Measurements from ENCODE around the gene GRM5. TPM values are rescaled to one million over a fixed set of nuclear protein-coding genes. Genes with fewer than 3 reads are reported as not detected.
"Not testable (repeated sequence)": the region's sequence is repeated elsewhere in the genome, so short reads cannot be mapped to it uniquely, and the experiment has no call there.

The GRM5 gene
- polyA plus RNA-seq, 2 donors = 0.02 TPM; not detected in 1

DNA sequence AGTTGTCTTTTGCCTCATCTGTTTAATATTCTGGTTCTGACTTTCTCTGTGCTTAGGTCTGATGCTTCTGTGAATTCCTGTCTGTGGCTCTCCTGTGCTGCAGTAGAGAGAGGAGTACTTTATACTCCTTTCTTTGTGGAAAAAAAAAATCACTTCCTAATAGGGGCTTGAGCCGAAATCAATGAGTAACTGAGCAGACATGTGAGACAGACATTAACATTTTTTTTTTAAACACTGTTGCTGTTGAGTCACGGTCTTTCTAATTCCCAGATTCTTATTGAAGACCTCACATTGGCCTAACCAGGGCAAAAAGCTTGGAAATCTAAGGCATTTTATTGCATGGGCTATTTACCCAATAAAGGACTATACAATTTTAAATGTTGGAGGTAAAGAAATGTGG is 86.1 kb downstream of the GRM5 start:
- no peak overlapping the region for H3K27ac ChIP-seq (ENCODE audit: low read depth in 2 of 2, low read length in 1 of 2)
- H3K9me3 ChIP-seq (ENCODE audit: control insufficient read depth in 2 of 2, insufficient read depth in 1 of 2, low read depth in 1 of 2, low read length in 1 of 2) = no peaks in the 10 kb centered on the region
- 62 to 66% methylated on average over 2 of the region's 2 CpGs for WGBS, 2 donors
- no peaks in the 10 kb centered on the region for H3K36me3 ChIP-seq (ENCODE audit: control insufficient read depth in 2 of 2, insufficient read depth in 2 of 2, low read length in 1 of 2)
- no peaks in the 10 kb centered on the region for H3K27me3 ChIP-seq (ENCODE audit: control insufficient read depth in 1 of 2, insufficient read depth in 2 of 2, low read length in 2 of 2)
- no peak overlapping the region for H3K4me3 ChIP-seq (ENCODE audit: low read depth in 1 of 2, low read length in 2 of 2)
- H3K4me1 ChIP-seq (ENCODE audit: control insufficient read depth in 2 of 2, insufficient read depth in 2 of 2, low read length in 1 of 2) = no peaks in the 10 kb centered on the region

DNA sequence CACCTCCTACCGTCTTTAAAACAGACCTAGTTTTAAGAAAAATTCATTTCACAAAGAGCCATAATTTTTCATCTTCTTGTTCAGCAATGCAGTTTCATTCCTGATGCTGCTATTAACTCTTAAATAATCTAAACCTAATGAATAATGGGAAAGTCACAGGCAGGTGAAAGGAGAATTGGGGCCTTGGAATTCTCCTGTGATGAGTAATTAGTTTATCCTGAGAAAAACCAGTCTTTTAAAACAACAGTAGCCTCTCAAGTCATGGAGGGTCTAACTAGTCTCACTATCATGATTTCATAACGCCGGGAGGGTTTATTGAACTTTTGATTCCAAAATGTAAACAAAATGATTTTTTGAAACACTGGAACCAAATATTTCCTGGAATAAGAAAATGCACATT is 86.8 kb downstream of the GRM5 start:
- H3K36me3 ChIP-seq (ENCODE audit: control insufficient read depth in 2 of 2, insufficient read depth in 2 of 2, low read length in 1 of 2); H3K4me1 ChIP-seq (ENCODE audit: control insufficient read depth in 2 of 2, insufficient read depth in 2 of 2, low read length in 1 of 2); H3K27me3 ChIP-seq (ENCODE audit: control insufficient read depth in 1 of 2, insufficient read depth in 2 of 2, low read length in 2 of 2); H3K4me3 ChIP-seq (ENCODE audit: low read depth in 1 of 2, low read length in 2 of 2); H3K27ac ChIP-seq (ENCODE audit: low read depth in 2 of 2, low read length in 1 of 2); H3K9me3 ChIP-seq (ENCODE audit: control insufficient read depth in 2 of 2, insufficient read depth in 1 of 2, low read depth in 1 of 2, low read length in 1 of 2): not testable (repeated sequence)
- 61 to 73% methylated on average over 3 of the region's 3 CpGs for WGBS, 2 donors

DNA sequence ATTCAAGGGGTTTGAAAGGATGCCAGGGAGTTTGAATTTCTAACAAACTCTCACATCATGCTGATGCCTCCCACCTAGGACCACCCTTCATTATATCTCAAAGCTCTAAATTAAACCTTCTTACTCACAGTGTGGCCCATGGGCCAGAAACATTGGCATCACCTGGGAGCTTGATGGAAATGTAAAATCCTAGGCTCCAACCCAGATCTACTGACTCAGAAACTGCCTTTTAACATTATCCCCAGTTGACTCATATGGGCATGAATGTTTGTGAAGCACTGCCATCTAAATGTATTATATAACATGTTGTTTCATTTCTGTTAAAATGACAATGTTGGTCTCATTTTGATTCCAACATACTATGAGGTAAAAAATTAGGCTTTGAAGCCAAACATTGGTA is 90.3 kb downstream of the GRM5 start:
- H3K27me3 ChIP-seq (ENCODE audit: control insufficient read depth in 1 of 2, insufficient read depth in 2 of 2, low read length in 2 of 2); H3K27ac ChIP-seq (ENCODE audit: low read depth in 2 of 2, low read length in 1 of 2); H3K9me3 ChIP-seq (ENCODE audit: control insufficient read depth in 2 of 2, insufficient read depth in 1 of 2, low read depth in 1 of 2, low read length in 1 of 2); H3K4me3 ChIP-seq (ENCODE audit: low read depth in 1 of 2, low read length in 2 of 2); H3K36me3 ChIP-seq (ENCODE audit: control insufficient read depth in 2 of 2, insufficient read depth in 2 of 2, low read length in 1 of 2); H3K4me1 ChIP-seq (ENCODE audit: control insufficient read depth in 2 of 2, insufficient read depth in 2 of 2, low read length in 1 of 2): not testable (repeated sequence)

DNA sequence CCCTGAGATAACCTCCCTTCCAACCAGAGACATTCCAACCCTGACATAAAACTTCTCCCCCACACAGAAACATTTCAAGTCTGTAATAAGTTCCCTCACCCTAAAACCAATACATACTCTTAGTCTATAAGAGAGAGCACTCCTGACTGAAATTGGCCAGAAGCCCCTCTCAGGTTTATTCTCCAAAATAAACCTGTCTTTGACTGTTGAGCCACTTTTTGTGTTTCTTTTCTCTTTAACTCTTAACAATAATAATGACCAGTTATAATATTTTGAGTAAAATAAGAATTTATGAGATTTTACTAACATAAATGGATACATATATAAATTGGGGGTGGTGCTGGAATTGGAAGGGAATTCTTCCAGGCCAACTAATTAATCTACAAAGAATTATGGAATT is 93.6 kb downstream of the GRM5 start:
- H3K27me3 ChIP-seq (ENCODE audit: control insufficient read depth in 1 of 2, insufficient read depth in 2 of 2, low read length in 2 of 2) = no peaks in the 10 kb centered on the region
- H3K4me1 ChIP-seq (ENCODE audit: control insufficient read depth in 2 of 2, insufficient read depth in 2 of 2, low read length in 1 of 2) = no peaks in the 10 kb centered on the region
- no peak overlapping the region for H3K4me3 ChIP-seq (ENCODE audit: low read depth in 1 of 2, low read length in 2 of 2)
- no peak overlapping the region for H3K27ac ChIP-seq (ENCODE audit: low read depth in 2 of 2, low read length in 1 of 2)
- H3K36me3 ChIP-seq (ENCODE audit: control insufficient read depth in 2 of 2, insufficient read depth in 2 of 2, low read length in 1 of 2) = no peaks in the 10 kb centered on the region
- H3K9me3 ChIP-seq (ENCODE audit: control insufficient read depth in 2 of 2, insufficient read depth in 1 of 2, low read depth in 1 of 2, low read length in 1 of 2) = no peaks in the 10 kb centered on the region

DNA sequence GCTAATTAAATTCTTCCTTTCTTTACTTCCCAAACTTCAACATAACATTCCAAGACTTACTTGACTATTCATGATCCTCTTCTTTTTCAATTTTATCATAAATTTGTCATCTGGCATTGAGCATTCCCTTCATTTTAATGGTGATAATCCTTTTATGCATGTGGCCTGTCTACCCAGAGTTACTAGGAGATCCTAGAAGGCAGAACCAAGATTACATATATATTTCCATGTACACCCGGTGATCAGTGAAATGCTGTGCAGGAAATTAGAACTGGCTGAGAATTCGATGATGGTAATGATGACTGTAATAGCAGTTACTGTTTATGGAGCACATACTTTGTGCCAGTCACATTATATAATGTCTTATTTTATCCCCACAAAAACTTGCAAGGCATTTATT is 104.2 kb downstream of the GRM5 start:
- not testable (repeated sequence) for H3K27me3 ChIP-seq (ENCODE audit: control insufficient read depth in 1 of 2, insufficient read depth in 2 of 2, low read length in 2 of 2); H3K27ac ChIP-seq (ENCODE audit: low read depth in 2 of 2, low read length in 1 of 2); H3K4me3 ChIP-seq (ENCODE audit: low read depth in 1 of 2, low read length in 2 of 2); H3K9me3 ChIP-seq (ENCODE audit: control insufficient read depth in 2 of 2, insufficient read depth in 1 of 2, low read depth in 1 of 2, low read length in 1 of 2); H3K4me1 ChIP-seq (ENCODE audit: control insufficient read depth in 2 of 2, insufficient read depth in 2 of 2, low read length in 1 of 2); H3K36me3 ChIP-seq (ENCODE audit: control insufficient read depth in 2 of 2, insufficient read depth in 2 of 2, low read length in 1 of 2)
- 83 to 86% methylated on average over 2 of the region's 2 CpGs for WGBS, 2 donors

DNA sequence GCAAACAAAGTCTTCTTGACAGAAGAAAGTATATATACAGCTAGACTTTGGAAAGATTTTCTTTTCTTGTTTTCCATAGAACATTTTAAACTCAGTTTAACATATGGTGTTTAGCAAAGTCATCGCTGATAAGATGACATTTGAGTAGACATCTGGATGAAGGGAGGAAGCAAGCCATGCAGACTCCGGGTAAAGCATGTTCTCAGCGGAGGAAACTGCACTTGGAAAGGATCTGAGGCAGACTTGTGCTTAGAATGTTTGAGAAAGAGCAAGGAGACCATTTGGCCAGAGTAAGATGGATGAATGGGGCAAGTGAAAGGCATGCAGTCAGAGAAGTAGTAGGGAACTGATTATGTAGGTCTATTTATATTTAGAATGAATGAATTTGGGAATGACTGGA is 105.9 kb downstream of the GRM5 start:
- WGBS, 2 donors = 59 to 72% methylated on average over 3 of the region's 3 CpGs
- H3K27ac ChIP-seq (ENCODE audit: low read depth in 2 of 2, low read length in 1 of 2); H3K4me3 ChIP-seq (ENCODE audit: low read depth in 1 of 2, low read length in 2 of 2); H3K27me3 ChIP-seq (ENCODE audit: control insufficient read depth in 1 of 2, insufficient read depth in 2 of 2, low read length in 2 of 2); H3K9me3 ChIP-seq (ENCODE audit: control insufficient read depth in 2 of 2, insufficient read depth in 1 of 2, low read depth in 1 of 2, low read length in 1 of 2); H3K36me3 ChIP-seq (ENCODE audit: control insufficient read depth in 2 of 2, insufficient read depth in 2 of 2, low read length in 1 of 2); H3K4me1 ChIP-seq (ENCODE audit: control insufficient read depth in 2 of 2, insufficient read depth in 2 of 2, low read length in 1 of 2): not testable (repeated sequence)

DNA sequence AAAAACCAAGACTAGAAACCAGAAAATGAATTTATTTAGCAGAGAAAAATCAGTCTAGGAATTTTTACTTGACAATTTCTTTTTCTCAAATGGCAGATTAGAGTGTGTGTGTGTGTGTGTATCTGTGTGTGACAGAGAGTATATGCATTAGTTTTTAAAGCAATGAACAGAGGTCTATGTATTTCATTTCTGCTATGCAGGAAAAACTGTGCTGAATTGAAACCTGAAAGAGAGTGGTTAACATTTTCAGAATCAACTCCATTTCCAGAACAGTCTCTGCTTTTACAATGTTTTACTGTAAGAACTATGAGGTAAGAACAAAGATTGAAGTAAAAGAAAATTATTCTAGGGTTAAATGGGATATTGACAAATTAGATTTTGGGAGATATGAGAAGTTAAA is 114.8 kb downstream of the GRM5 start:
- no peak overlapping the region for H3K4me3 ChIP-seq (ENCODE audit: low read depth in 1 of 2, low read length in 2 of 2)
- no peaks in the 10 kb centered on the region for H3K36me3 ChIP-seq (ENCODE audit: control insufficient read depth in 2 of 2, insufficient read depth in 2 of 2, low read length in 1 of 2)
- no peaks in the 10 kb centered on the region for H3K27me3 ChIP-seq (ENCODE audit: control insufficient read depth in 1 of 2, insufficient read depth in 2 of 2, low read length in 2 of 2)
- H3K27ac ChIP-seq (ENCODE audit: low read depth in 2 of 2, low read length in 1 of 2) = no peak overlapping the region
- no peaks in the 10 kb centered on the region for H3K4me1 ChIP-seq (ENCODE audit: control insufficient read depth in 2 of 2, insufficient read depth in 2 of 2, low read length in 1 of 2)
- H3K9me3 ChIP-seq (ENCODE audit: control insufficient read depth in 2 of 2, insufficient read depth in 1 of 2, low read depth in 1 of 2, low read length in 1 of 2) = no peaks in the 10 kb centered on the region

DNA sequence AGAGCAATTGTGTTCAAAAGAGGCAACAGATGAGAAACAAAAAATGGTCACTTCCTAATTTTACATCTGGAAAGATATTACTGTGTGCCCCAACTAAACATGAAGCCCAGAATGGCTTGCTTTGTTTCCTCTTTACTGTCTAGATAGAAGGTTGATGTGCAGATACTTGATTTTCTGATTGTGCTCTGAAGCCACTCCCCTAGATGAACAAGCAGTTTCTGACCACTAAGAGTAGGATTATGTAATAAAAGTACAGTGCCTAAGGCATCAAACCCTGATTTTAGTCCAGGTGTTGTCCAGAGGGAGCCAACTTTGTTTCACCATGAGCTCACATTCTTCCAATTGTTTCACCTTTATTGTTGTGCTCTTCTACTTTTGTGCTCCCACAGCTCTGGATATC is 116.9 kb downstream of the GRM5 start:
- not testable (repeated sequence) for H3K9me3 ChIP-seq (ENCODE audit: control insufficient read depth in 2 of 2, insufficient read depth in 1 of 2, low read depth in 1 of 2, low read length in 1 of 2); H3K27me3 ChIP-seq (ENCODE audit: control insufficient read depth in 1 of 2, insufficient read depth in 2 of 2, low read length in 2 of 2); H3K36me3 ChIP-seq (ENCODE audit: control insufficient read depth in 2 of 2, insufficient read depth in 2 of 2, low read length in 1 of 2); H3K27ac ChIP-seq (ENCODE audit: low read depth in 2 of 2, low read length in 1 of 2); H3K4me3 ChIP-seq (ENCODE audit: low read depth in 1 of 2, low read length in 2 of 2); H3K4me1 ChIP-seq (ENCODE audit: control insufficient read depth in 2 of 2, insufficient read depth in 2 of 2, low read length in 1 of 2)

DNA sequence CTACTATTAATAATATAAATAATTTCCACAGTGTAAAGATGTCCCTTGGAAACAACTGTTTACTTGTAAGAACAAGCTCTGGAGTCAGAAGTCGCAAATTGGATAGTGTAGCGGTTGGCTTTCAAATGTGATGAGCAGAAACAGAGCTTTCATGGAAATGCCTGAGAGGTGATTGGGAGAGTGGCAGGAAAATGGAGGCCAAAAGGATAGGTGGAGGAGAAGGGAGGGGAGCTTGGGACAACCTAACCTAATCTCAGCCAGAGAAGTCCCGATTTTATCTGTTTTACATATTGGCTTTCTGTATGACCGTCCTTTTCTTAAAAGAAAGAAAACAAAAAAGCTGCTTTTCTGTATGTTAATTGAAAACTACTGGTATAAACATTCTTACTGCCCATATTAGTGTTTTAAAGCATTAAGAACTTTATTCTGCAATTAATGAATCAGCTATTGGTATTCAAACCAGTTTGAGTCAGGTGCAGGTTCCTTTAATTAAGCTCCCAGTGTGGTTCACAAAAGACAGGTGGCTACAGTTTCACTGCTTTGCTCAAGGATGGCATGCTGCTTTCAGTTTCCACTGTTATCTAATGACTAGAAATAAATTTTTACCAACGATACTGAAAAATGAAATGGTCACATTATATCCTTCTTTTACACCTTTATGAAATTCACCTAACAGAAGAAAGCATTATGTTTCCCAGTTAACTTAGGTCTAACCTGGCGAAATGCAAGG is 117.8 kb downstream of the GRM5 start:
- H3K4me3 ChIP-seq (ENCODE audit: low read depth in 1 of 2, low read length in 2 of 2); H3K9me3 ChIP-seq (ENCODE audit: control insufficient read depth in 2 of 2, insufficient read depth in 1 of 2, low read depth in 1 of 2, low read length in 1 of 2); H3K36me3 ChIP-seq (ENCODE audit: control insufficient read depth in 2 of 2, insufficient read depth in 2 of 2, low read length in 1 of 2); H3K27me3 ChIP-seq (ENCODE audit: control insufficient read depth in 1 of 2, insufficient read depth in 2 of 2, low read length in 2 of 2); H3K4me1 ChIP-seq (ENCODE audit: control insufficient read depth in 2 of 2, insufficient read depth in 2 of 2, low read length in 1 of 2); H3K27ac ChIP-seq (ENCODE audit: low read depth in 2 of 2, low read length in 1 of 2): not testable (repeated sequence)
- WGBS, 2 donors = 81 to 88% methylated on average over 6 of the region's 6 CpGs

DNA sequence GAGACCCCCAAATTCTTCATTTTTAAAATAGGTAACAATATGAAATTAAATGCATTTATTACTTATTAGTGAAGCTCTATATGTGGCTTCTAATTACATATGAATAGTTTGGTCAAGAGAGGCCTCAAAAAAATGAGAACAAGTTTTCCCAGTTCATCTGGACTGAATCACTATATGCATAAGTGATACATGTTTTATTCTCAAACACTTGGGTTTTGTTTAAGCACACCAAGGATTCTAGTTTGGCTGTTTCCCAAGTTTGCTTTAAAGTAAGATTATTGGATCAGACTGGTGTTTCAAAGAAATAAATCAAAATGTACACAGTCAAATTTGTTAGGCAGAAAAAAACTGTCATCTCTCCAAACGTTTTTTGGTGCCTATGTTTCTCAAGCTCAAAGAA is 136.1 kb downstream of the GRM5 start:
- H3K27me3 ChIP-seq (ENCODE audit: control insufficient read depth in 1 of 2, insufficient read depth in 2 of 2, low read length in 2 of 2); H3K27ac ChIP-seq (ENCODE audit: low read depth in 2 of 2, low read length in 1 of 2); H3K9me3 ChIP-seq (ENCODE audit: control insufficient read depth in 2 of 2, insufficient read depth in 1 of 2, low read depth in 1 of 2, low read length in 1 of 2); H3K4me3 ChIP-seq (ENCODE audit: low read depth in 1 of 2, low read length in 2 of 2); H3K4me1 ChIP-seq (ENCODE audit: control insufficient read depth in 2 of 2, insufficient read depth in 2 of 2, low read length in 1 of 2); H3K36me3 ChIP-seq (ENCODE audit: control insufficient read depth in 2 of 2, insufficient read depth in 2 of 2, low read length in 1 of 2): not testable (repeated sequence)
- 3 to 29% methylated on average over 1 of the region's 1 CpG for WGBS, 2 donors

Measured in esophagus (tissue), 2 donors.